Activated T-helper 1 cell treated with anti-CD3 and anti-CD28 coated beads, Interleukin-2, amount 50 U/mL, for 16 hours (primary cell): Measurements from ENCODE around the gene NECTIN4.
"Not testable (repeated sequence)": the region's sequence is repeated elsewhere in the genome, so short reads cannot be mapped to it uniquely, and the experiment has no call there.

Experiments
- DNase-seq, 2 donors: peaks; one replicate each; pipeline ENCODE4 v3.0.0-alpha.2; 2020; ENCODE audit warnings: low read depth in 1 of 2, low spot score in 1 of 2

Gene NECTIN4

GRCh38 chr1:161089251-161089924, at the start of gene NECTIN4:
Gene NECTIN4 (minus strand): TSS chr1:161089558. CDS start chr1:161089296, 262 bp downstream.
- DNase-seq: no peak

DNA sequence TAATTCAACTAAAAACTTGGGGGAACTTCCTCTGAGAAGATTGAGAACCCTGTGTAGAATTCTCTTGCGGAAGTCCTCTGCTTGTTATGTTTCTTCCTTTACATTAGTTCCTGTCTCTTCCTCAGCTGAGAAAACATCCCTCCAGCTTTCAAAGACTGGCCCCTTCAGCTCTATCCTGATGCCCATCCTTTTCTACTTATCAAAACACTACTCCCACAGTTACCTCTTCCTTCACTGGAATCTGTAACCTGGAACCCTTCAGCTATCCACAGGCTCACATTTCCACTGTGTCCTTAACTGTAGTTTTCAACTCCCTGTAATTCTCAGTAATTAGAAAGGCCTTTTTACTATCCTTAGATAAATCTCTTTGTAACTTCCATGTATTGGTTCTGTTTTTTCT, 49.1 kb upstream of the NECTIN4 start:
- no peak for DNase-seq

DNA sequence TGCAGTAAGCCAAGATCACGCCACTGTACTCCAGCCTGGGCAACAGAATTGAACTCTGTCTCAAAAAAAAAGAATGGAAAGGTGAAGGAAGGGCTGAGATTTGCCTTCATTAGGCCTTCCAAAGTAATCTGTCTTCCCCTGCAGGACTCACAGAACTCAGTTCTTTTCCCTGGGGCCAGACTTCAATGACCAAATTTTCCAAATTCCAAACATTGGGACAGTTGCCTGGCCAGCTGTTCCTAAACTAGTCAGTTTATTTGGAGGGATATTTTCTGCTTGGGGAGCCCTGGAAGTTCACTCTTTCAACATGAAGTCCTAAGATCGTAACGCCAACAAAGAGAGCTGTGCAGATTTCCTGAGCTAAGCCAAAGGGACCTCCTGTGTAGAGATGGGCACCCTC, 48.5 kb upstream of the NECTIN4 start:
- DNase-seq: no peak

- no peak for DNase-seq
Measured at GRCh38 chr1:161133220-161133740, 43.9 kb upstream of the NECTIN4 start.

- DNase-seq: peak; percentile 68 to 85
Measured at GRCh38 chr1:161132410-161133219, 43.3 kb upstream of the NECTIN4 start, which contains the start of gene DEDD. Gene DEDD (minus strand): TSS chr1:161132667. CDS start chr1:161124462, 8,205 bp downstream.

DNA sequence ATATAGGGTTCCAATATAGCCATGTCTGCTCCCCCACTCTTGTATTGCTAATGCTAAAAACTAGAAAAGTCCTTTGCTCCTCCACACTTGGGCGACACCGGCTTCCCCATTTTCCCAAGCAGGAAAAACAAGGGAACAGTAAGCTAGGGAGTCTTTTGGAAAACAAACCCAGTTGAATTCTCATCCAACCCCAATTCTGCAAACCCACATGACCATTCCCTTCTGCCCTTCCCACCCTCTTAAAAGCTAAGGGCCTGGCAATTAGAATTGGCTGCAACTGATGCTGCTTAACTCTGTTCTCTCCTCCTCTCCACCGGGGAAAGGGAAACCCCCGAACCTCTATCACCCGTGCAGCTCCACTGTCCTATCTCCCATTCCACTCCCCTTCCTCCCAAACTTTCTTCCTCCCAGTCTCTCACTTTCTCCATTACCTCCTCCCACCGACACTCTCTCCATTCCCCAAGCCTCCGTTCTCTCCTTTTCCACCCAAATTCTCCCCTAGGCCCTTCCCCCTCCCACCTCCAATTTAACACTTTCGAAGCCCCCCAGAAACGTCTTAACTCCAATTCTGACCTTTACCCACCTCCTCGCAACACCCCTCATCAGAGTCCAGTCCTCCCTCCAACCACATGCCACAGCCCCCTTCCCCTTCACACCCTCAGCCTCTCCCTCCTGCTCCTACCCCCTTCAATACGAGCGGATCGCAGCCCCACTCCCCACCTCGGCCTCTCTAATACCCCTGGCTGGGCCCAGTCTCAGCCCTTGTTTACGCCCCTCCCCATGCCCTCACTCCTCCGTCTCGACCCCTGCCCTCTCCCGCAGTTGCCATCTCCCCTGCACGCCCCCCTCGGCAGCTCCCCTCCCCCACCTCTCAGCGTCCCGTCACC, 42.4 kb upstream of the NECTIN4 start:
- no peak for DNase-seq

DNA sequence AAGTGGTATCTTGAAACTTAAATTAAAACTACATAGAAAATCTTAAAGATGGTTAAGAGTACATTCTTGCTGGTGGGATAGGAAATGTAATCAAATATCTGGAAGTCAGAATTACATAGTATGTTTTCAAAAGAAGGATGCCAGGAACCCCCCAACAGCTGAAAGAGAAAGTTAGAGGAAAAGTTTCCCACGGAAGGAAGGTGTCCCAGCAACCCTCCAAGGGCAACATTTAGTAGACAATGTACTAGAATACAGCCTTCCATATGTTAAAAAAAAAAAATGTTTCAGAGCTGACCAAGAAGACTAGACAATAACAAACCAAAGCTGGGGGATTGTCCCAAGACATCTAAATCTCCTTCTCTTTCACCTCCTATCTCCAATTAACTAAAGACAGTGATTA, 40.9 kb upstream of the NECTIN4 start:
- no peak for DNase-seq

GRCh38 chr1:161128591-161129420, 39.4 kb upstream of the NECTIN4 start:
- no peak for DNase-seq

- DNase-seq: no peak
Measured at GRCh38 chr1:161127649-161128048, 38.3 kb upstream of the NECTIN4 start.

DNA sequence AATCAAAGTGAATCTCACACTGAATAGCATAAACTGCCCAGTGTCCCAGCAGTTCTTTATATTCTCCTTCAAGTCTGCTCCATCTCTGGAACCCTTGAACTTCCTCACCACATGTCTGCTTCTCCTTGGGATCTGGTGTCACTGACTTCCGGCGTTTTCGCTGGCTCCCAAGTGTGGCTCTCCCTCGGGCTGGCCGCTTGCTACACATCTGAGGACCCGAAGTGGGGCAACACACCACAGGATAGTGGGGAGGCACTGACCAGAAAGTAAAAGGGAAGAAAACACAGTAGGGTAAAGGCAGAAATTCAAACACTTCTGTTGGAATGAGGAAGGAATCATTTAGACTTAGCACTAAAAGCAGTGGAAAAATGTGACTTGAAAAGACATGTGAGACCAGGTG, 33.6 kb upstream of the NECTIN4 start:
- no peak for DNase-seq

- DNase-seq: no peak
Measured at GRCh38 chr1:161121834-161122233, 32.5 kb upstream of the NECTIN4 start.

GRCh38 chr1:161121042-161121650, 31.8 kb upstream of the NECTIN4 start:
- no peak for DNase-seq

GRCh38 chr1:161119092-161119903, 29.9 kb upstream of the NECTIN4 start:
- DNase-seq: peak in 1 of 2 donors; percentile 46

- peak; percentile 67 to 76 for DNase-seq
Measured at GRCh38 chr1:161117759-161118581, 28.6 kb upstream of the NECTIN4 start, which contains the start of the genes NIT1 and PFDN2. Gene NIT1 (plus strand): TSS chr1:161118105. CDS start chr1:161118177, 72 bp downstream. Gene PFDN2 (minus strand): TSS chr1:161118037. CDS start chr1:161118026, 11 bp downstream.

GRCh38 chr1:161115961-161116360, 26.6 kb upstream of the NECTIN4 start:
- DNase-seq: not testable (repeated sequence)

- no peak for DNase-seq
Measured at GRCh38 chr1:161115132-161115711, 25.9 kb upstream of the NECTIN4 start.

GRCh38 chr1:161114556-161114955, 25.2 kb upstream of the NECTIN4 start:
- no peak for DNase-seq
